Kidney epithelial cell (primary cell): ENCODE measurements around the gene INTS7. TPM values are rescaled to one million over a fixed set of nuclear protein-coding genes. Genes with fewer than 3 reads are reported as not detected.

Experiments used
- DNase-seq: peaks from one replicate; pipeline ENCODE4 v3.0.0-alpha.2; 2010; ENCODE audit warnings: low read depth
- H3K27me3 ChIP-seq: 2 replicates; pipeline ENCODE4 v1.6.0; 2011; ENCODE audit warnings: low read length; ENCODE audit not compliant: control insufficient read depth, insufficient read depth
- H3K36me3 ChIP-seq: 2 replicates; pipeline ENCODE4 v1.5.1; 2011; ENCODE audit warnings: low read length; ENCODE audit not compliant: control insufficient read depth, insufficient read depth
- H3K4me3 ChIP-seq: 2 replicates; pipeline ENCODE4 v1.5.1; 2011; ENCODE audit warnings: low read depth, mild to moderate bottlenecking, control low read depth, low read length
- CTCF ChIP-seq: IDR thresholded peaks from 2 replicates; pipeline ENCODE4 v1.5.1; 2011; ENCODE audit warnings: mild to moderate bottlenecking, moderate library complexity, low read length, control low read depth, inconsistent platforms; ENCODE audit not compliant: insufficient read depth, poor library complexity, severe bottlenecking
- total RNA-seq: library from RNA; depleted of rRNA; stranded (reverse); fragments of >200 nt; gene quantifications from 2 replicates; pipeline ENCODE4 v1.2.3, GENCODE V29; 2015

The INTS7 gene
- total RNA-seq, 1 donor from 2014 or later: 11.7 TPM

- no peaks in the 10 kb centered on the region for H3K27me3 ChIP-seq
- no peaks in the 10 kb centered on the region for H3K36me3 ChIP-seq
Observed at GRCh38 chr1:211910113-211910884, 125.1 kb downstream of the INTS7 start.

DNA sequence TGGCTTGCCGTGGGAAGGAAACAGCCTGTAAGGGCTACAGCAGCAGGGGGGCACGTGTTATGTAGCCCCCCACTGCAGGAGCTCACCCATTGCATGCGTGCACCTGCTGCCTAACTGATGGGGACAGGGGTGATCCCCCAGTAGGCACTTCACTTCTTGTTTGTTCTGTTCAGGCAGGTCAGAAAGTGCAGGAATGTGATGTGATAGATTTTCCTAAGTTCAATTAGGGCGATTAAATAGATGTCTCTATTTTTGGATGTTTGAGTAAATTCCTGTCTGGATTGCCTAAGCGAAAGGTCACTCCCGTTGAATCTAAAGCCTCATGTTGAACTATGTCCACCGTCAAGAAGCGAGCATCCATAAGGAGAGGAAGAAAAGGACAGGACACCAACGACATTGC is 126.0 kb downstream of the INTS7 start:
- no peaks in the 10 kb centered on the region for H3K27me3 ChIP-seq
- no peak for TF ChIP-seq CTCF
- H3K4me3 ChIP-seq: no peak overlapping the region
- DNase-seq: no peak
- H3K36me3 ChIP-seq: no peaks in the 10 kb centered on the region

More at GRCh38 chr1:211910113-211910884, 125.1 kb downstream of the INTS7 start:
- no peak for DNase-seq
- no peak for TF ChIP-seq CTCF
- H3K4me3 ChIP-seq: no peak overlapping the region

- DNase-seq: no peak
- Histone ChIP-seq H3K4me3 (no peak overlapping the region), H3K27me3 (no peaks in the 10 kb centered on the region), H3K36me3 (no peaks in the 10 kb centered on the region)
- no peak for TF ChIP-seq CTCF
Observed at GRCh38 chr1:211908951-211909350, 126.4 kb downstream of the INTS7 start.

- Histone ChIP-seq H3K27me3 (no peaks in the 10 kb centered on the region), H3K4me3 (no peak overlapping the region), H3K36me3 (no peaks in the 10 kb centered on the region)
- no peak for TF ChIP-seq CTCF
- no peak for DNase-seq
Observed at GRCh38 chr1:211908453-211908852, 126.9 kb downstream of the INTS7 start.

GRCh38 chr1:211903490-211904245 is 131.7 kb downstream of the INTS7 start:
- no peak for DNase-seq
- Histone ChIP-seq H3K36me3 (no peaks in the 10 kb centered on the region), H3K4me3 (no peak overlapping the region), H3K27me3 (no peaks in the 10 kb centered on the region)
- no peak for TF ChIP-seq CTCF
